ENCODE data around the gene FYB1. TPM values are rescaled to one million over a fixed set of nuclear protein-coding genes. Genes with fewer than 3 reads are reported as not detected.

Gene FYB1
- total RNA-seq, 1 experiment from 2014 or later: 10.5 TPM

GRCh38 chr5:39220280-39221030 is 1.1 kb upstream of the FYB1 start:
- Histone ChIP-seq H4K20me1 (ENCODE audit: insufficient read depth) (no peaks in the 10 kb centered on the region), H3K36me3 (ENCODE audit: low read depth) (no peaks in the 10 kb centered on the region), H3K4me2 (peak overlapping the region; percentile 67), H3K79me2 (ENCODE audit: low read depth) (no peaks in the 10 kb centered on the region), H3K4me1 (replicated peaks; ENCODE audit: insufficient read depth) (peaks cover 68% of the 10 kb centered on the region), H3K27me3 (ENCODE audit: insufficient read depth, low read depth) (no peaks in the 10 kb centered on the region), H3K9me2 (ENCODE audit: insufficient read depth) (no peaks in the 10 kb centered on the region), H3F3A (ENCODE audit: insufficient read depth, low read depth) (peaks cover 22% of the 10 kb centered on the region; the same call in 1 of the 2 replicates), H2AFZ (no peak overlapping the region), H3K4me3 (no peak overlapping the region), H3K27ac (peak overlapping the region; percentile 80), H3K9me3 (ENCODE audit: insufficient read depth, low read depth) (peaks cover 4% of the 10 kb centered on the region; the same call in 1 of the 2 replicates)
- no peak for DNase-seq
- BruUV-seq (replicated peaks): no TSS peak
- TF ChIP-seq EZH2 (IDR thresholded peaks at IDR 0.05; ENCODE audit: low read depth) (no peak), CTCF (conservative IDR thresholded peaks at IDR 0.05) (no peak)
- ChIA-PET POLR2A (ENCODE audit: unreplicated experiment) (no interaction called here), CTCF (interaction anchor here (0.7 to 3.8 kb wide), 7 partner anchors 28 to 327 kb away, joined by 3 to 24 read pairs (median 5); no protein-coding TSS in a partner anchor)
- intact Hi-C loops (cut with micrococcal nuclease; ENCODE audit: unreplicated experiment): loop anchor here (10.0 kb wide), 1 partner anchor 376 kb away; the partner anchor contains the start of gene OSMR

GRCh38 chr5:39218482-39219402 is 621 bp downstream of the FYB1 start:
- intact Hi-C loops (cut with micrococcal nuclease; ENCODE audit: unreplicated experiment): loop anchor here (1.0 to 5.0 kb wide), 6 partner anchors 142 to 352 kb away; partner anchors contain the start of gene DAB2
- POLR2A ChIA-PET (ENCODE audit: unreplicated experiment): interaction anchor here (0.6 to 0.8 kb wide), 6 partner anchors 12 to 1574 kb away, joined by 3 to 11 read pairs (median 4); no protein-coding TSS in a partner anchor
- Histone ChIP-seq H3K27ac (peak overlapping the region; percentile 80), H3K4me2 (peak overlapping the region; percentile 67), H3K79me2 (ENCODE audit: low read depth) (no peaks in the 10 kb centered on the region), H3K4me1 (replicated peaks; ENCODE audit: insufficient read depth) (peaks cover 58% of the 10 kb centered on the region), H2AFZ (peak overlapping the region; percentile 26; the same call in 1 of the 2 replicates), H3F3A (ENCODE audit: insufficient read depth, low read depth) (peaks cover 22% of the 10 kb centered on the region; the same call in 1 of the 2 replicates), H3K27me3 (ENCODE audit: insufficient read depth, low read depth) (no peaks in the 10 kb centered on the region), H4K20me1 (ENCODE audit: insufficient read depth) (no peaks in the 10 kb centered on the region), H3K9me2 (ENCODE audit: insufficient read depth) (no peaks in the 10 kb centered on the region), H3K36me3 (ENCODE audit: low read depth) (no peaks in the 10 kb centered on the region), H3K4me3 (peak overlapping the region; percentile 32; the same call in 1 of the 2 replicates), H3K9me3 (ENCODE audit: insufficient read depth, low read depth) (peaks cover 5% of the 10 kb centered on the region; the same call in 1 of the 2 replicates)
- TF ChIP-seq EZH2 (IDR thresholded peaks at IDR 0.05; ENCODE audit: low read depth) (no peak), CTCF (conservative IDR thresholded peaks at IDR 0.05) (no peak)
- DNase-seq: peak in 1 of 2 experiments; percentile 30
- TSS peak; percentile 65 for BruUV-seq (replicated peaks)
- CTCF ChIA-PET: interaction anchor here (0.6 to 3.8 kb wide), 17 partner anchors 13 to 777 kb away, joined by 3 to 24 read pairs (median 5); partner anchors contain the start of gene DAB2
